Cardiac muscle cell (in vitro differentiated cells and primary cell): ENCODE measurements around the gene IMPA2. TPM values are rescaled to one million over a fixed set of nuclear protein-coding genes. Genes with fewer than 3 reads are reported as not detected.
A peak's percentile ranks its signal among the peaks of the same experiment; 100 is the strongest.

Experiments used
- DNase-seq, 2 donors: peaks; one replicate each; pipeline versions ENCODE4 v3.0.0 to v3.0.0-alpha.2; 2010 to 2017; ENCODE audit warnings: low read depth in 1 of 2, low spot score in 1 of 2
- H3K27ac ChIP-seq: fragments of 200-600 bp; sonication (generic); 2 replicates; pipeline ENCODE4 v1.5.1; 2016
- H3K27me3 ChIP-seq: fragments of 200-600 bp; sonication (generic); 2 replicates; pipeline ENCODE4 v1.6.0; 2016; ENCODE audit warnings: control low read depth
- H3K36me3 ChIP-seq: fragments of 200-600 bp; sonication (generic); 2 replicates; pipeline ENCODE4 v1.5.1; 2016; ENCODE audit warnings: control low read depth
- H3K4me1 ChIP-seq: fragments of 200-600 bp; sonication (generic); 2 replicates; pipeline ENCODE4 v1.8.1; 2017; ENCODE audit warnings: low read depth, mild to moderate bottlenecking, mixed run types
- H3K4me3 ChIP-seq: fragments of 200-600 bp; sonication (generic); 2 replicates; pipeline ENCODE4 v1.5.1; 2016; ENCODE audit warnings: mild to moderate bottlenecking
- H3K9me3 ChIP-seq: fragments of 200-600 bp; sonication (generic); 2 replicates; pipeline ENCODE4 v1.5.1; 2017; ENCODE audit warnings: low read depth, mild to moderate bottlenecking, control low read depth
- polyA plus RNA-seq: library from polyadenylated mRNA; unstranded; fragments of >200 nt; fragmentation: Nextera tagmentation; extraction: Ambion mirVana; gene quantifications from 2 replicates; pipeline ENCODE4 v1.2.1, GENCODE V29; 2016
- total RNA-seq: library from RNA; depleted of rRNA; stranded (reverse); fragments of >200 nt; gene quantifications from 2 replicates; pipeline ENCODE4 v1.2.3, GENCODE V29; 2016
- TF ChIP-seq, protein P1 (sequence below): IDR thresholded peaks from 2 replicates; pipeline ENCODE4 v1.5.1; 2012; ENCODE audit warnings: low read depth, mild to moderate bottlenecking, low read length

IMPA2 gene
- total and polyA plus RNA-seq, 2 experiments from 2014 or later: 23.9 to 60.0 TPM

DNA sequence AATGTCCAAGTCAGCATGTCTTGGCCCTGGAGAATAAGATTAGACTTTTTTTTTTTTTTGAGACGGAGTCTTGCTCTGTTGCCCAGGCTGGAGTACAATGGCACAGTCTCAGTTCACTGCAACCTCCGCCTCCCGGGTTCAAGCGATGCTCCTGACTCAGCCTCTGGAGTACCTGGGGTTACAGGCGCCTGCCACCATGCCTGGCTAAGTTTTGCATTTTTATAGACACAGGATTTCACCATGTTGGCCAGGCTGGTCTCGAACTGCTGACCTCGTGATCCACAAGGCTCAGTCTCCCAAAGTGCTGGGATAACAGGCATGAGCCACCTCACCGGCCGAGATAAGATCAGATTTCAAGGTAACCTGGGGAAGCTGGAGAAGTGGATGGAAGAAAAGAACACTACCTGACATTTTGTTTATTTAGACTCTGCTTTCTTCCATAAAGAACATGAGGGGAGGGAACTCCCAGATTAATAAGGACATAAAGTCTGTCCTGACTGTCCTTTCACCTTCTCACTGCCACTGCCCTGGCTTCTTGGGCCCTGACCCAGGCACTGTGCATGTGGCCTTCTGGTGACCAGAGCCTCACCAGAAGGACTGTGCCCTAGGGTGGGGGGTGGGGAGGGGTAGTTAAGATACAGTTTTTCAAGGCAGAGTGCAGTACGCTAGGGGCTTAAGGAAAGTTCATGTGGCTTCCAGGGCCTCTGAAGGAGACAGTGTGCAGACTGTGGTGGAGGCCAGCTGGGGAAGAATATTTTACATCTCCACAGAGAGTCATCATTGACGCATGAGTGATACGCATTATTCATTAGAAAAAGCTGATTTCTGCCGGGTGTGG lies 4.8 kb upstream of the IMPA2 start:
- H3K36me3 ChIP-seq: no peaks in the 10 kb centered on the region
- DNase-seq: peak in 1 of 2 donors; percentile 66
- no peak overlapping the region for H3K27ac ChIP-seq
- H3K27me3 ChIP-seq: no peaks in the 10 kb centered on the region
- TF ChIP-seq, protein P1, sequence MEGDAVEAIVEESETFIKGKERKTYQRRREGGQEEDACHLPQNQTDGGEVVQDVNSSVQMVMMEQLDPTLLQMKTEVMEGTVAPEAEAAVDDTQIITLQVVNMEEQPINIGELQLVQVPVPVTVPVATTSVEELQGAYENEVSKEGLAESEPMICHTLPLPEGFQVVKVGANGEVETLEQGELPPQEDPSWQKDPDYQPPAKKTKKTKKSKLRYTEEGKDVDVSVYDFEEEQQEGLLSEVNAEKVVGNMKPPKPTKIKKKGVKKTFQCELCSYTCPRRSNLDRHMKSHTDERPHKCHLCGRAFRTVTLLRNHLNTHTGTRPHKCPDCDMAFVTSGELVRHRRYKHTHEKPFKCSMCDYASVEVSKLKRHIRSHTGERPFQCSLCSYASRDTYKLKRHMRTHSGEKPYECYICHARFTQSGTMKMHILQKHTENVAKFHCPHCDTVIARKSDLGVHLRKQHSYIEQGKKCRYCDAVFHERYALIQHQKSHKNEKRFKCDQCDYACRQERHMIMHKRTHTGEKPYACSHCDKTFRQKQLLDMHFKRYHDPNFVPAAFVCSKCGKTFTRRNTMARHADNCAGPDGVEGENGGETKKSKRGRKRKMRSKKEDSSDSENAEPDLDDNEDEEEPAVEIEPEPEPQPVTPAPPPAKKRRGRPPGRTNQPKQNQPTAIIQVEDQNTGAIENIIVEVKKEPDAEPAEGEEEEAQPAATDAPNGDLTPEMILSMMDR: no peak
- no peaks in the 10 kb centered on the region for H3K9me3 ChIP-seq
- no peaks in the 10 kb centered on the region for H3K4me1 ChIP-seq
- H3K4me3 ChIP-seq: no peak overlapping the region

DNA sequence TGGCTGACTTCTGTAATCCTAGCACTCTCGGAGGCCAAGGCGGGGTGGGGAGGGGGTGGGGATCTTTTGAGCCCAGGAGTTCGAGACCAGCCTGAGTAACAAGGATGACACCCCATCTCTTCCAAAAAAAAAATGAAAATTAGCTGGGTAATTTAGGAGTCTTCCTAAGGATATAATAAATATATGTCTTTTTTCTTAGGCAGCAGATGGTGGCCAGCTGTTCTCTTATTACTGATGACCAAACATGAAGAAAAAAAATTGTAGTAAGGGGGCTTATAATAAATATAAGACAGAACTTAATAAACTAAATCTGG lies 4.2 kb upstream of the IMPA2 start:
- H3K9me3 ChIP-seq: no peaks in the 10 kb centered on the region
- H3K36me3 ChIP-seq: no peaks in the 10 kb centered on the region
- no peak overlapping the region for H3K27ac ChIP-seq
- no peak for DNase-seq
- H3K4me3 ChIP-seq: no peak overlapping the region
- TF ChIP-seq, protein P1: no peak
- H3K4me1 ChIP-seq: no peaks in the 10 kb centered on the region
- no peaks in the 10 kb centered on the region for H3K27me3 ChIP-seq

DNA sequence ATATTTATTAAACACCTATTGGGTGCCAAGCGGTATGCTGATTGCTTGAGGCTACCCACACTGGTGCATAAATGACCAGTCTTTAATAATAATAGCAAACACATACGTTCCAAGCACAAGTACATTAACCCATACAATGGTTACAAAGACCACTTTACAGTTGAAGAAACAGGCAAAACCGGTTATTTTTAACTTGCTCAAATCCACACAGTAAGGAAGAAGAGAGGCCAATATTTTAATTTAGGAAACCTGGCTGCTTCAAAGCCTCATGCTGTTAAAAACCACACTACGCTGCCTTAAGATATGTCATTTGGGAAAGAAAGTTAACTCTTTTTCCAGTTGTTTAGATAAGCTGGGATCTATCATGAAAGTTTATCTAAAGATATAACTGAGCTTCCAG lies 2.4 kb upstream of the IMPA2 start:
- H3K4me3 ChIP-seq: no peak overlapping the region
- TF ChIP-seq, protein P1: no peak
- DNase-seq: no peak
- no peaks in the 10 kb centered on the region for H3K36me3 ChIP-seq
- H3K9me3 ChIP-seq: no peaks in the 10 kb centered on the region
- no peak overlapping the region for H3K27ac ChIP-seq
- H3K4me1 ChIP-seq: no peaks in the 10 kb centered on the region
- H3K27me3 ChIP-seq: no peaks in the 10 kb centered on the region

DNA sequence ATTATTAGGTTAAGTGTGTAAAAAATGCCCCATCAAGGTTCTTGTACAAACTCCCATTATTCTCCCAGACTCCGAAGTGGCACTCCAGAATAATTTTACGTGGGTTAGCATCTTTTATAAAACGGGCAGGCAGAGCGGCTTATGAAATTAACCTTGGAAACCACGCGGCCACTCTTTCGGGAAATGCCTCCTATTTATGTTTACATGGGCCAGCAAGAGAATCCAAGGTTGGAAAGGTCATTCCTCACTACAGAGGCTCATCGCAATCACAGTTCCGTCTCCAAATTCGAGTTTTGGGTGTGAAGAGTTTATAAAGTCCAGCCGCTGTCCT lies 1.2 kb upstream of the IMPA2 start:
- Histone ChIP-seq H3K36me3 (no peaks in the 10 kb centered on the region), H3K4me1 (no peaks in the 10 kb centered on the region), H3K9me3 (no peaks in the 10 kb centered on the region), H3K4me3 (peak overlapping the region; percentile 85), H3K27ac (peak overlapping the region; percentile 93), H3K27me3 (no peaks in the 10 kb centered on the region)
- TF ChIP-seq, protein P1: no peak
- DNase-seq: no peak

DNA sequence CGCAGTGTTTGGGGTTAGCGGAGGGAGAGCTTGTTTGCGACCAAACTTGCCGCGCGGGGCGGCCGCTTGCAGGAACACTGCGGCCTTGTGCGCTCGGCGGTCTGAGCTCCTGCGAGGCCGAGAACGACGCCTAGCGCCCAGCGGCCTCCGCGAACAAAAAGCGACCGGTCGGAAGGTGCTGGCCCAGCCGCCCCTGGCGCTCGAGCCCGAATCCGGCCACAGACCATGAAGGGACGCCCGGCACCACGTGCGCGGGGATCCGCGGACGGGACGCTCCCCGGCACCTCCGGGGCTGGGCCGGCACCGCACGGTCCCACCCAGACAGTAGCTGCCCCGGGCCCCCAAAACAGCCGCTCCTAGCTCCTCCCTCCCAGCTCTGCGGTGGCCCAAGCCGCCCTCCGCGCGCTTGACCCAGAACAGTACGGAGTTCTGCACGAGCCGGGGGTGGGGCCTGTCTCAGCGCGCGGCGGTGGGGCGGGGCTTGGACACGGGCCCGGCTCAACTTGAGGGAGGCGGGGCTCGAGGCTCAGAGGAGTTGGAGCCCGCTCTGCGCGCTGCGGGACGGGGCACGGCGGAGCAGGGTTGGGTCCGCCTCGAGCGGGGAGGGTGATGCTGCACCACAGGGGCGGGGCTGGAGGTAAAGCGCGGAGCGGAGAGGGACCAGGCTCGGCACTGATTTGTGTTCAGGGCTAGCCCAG lies 664 bp upstream of the IMPA2 start:
- Histone ChIP-seq H3K9me3 (no peaks in the 10 kb centered on the region), H3K4me3 (peak overlapping the region; percentile 85), H3K4me1 (no peaks in the 10 kb centered on the region), H3K27ac (peak overlapping the region; percentile 93), H3K36me3 (no peaks in the 10 kb centered on the region), H3K27me3 (no peaks in the 10 kb centered on the region)
- DNase-seq: peak; percentile 99 to 100
- TF ChIP-seq, protein P1: no peak
